Kasumi-1 (cell line): ENCODE measurements around the gene CDC16.

Experiments used
- DNase-seq, 2 experiments: peaks; one replicate each; lab custom pipeline; 2025; lab: John Stamatoyannopoulos, UW

Gene CDC16

DNA sequence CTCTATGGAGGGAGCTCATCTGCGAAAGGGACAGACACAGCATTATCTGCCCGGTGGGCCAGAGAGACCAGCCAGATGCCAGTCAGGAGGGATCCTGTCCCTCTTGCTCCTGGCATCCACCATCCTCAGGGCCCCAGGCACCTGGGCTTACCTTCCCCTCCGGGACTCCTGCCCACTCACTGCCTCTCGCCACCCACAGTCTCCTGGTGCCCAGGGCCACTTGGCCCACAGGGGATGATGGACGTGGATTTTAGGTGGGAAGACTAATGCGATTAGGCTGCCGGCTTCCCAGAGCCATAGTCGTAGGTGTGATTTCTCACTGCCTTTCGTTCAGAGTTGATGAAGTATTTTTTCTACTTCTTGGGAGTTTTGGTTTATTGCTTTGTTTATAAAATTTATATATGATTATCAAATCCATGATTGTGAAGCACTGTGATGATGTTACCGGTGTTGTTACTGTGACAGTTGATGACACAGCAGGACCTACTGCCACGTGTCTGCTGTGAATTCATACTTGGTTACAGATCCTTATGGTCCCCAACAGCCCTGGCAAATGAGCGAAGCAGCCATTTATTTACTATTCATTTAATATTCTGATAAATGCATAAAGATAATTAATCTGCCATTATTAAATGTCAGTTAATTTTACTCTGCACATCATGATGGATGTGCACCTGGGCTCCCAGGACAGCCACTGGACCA, 65.1 kb downstream of the CDC16 start:
- DNase-seq: no peak

- DNase-seq: no peak
Observed at GRCh38 chr13:114303700-114304327, 69.1 kb downstream of the CDC16 start.

DNA sequence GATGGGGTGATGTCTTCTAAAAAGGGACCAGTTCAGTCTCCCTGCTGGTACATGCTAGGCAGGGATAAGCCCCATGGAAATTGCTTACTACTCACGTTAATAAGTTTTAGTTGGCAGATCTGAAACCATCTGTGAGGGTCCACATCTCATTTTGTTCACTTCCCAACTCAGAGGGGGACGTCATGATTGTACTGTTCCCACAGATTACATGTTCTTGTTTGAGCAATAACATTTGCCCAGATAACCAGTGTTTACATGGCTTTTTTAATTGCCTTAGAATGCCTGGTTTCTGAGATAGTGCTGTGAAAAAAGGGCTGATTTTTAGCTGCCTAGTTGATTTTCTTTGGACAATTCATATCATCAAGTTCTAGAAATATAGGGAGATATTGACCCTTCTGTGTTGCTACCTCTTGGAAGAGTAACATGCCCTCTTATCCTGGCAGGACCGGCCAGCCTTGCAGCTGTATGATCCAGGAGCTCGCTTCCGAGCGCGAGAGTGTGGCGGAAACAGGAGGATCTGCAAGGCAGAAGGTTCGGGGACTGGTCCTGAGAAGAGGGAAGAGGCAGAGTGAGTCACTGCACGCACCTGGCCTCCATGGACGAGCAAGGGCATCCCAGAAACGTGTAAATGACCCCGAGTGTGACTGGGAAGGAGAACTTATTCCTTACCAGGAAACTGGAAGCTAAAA, 69.8 kb downstream of the CDC16 start:
- DNase-seq: no peak

GRCh38 chr13:114309086-114309485, 74.4 kb downstream of the CDC16 start:
- DNase-seq: no peak

GRCh38 chr13:114309806-114310410, 75.2 kb downstream of the CDC16 start:
- no peak for DNase-seq

DNA sequence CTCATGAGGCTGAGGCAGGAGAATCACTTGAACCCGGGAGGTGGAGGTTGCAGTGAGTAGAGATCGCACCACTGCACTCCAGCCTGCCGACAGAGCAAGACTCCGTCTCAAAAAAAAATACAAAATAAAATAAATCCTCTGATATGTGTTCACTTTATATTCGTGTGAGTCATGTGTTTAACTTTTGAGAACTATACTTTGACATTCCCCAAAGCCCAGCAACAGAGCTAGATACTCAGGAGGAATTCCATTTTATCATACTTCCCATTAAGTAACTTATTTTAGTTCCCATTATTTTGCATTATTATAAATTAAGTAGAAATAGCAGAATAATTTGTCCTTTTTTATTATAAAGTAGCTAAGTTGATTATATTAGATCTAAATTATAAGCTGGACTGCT, 76.3 kb downstream of the CDC16 start:
- no peak for DNase-seq

GRCh38 chr13:114311387-114311786, 76.7 kb downstream of the CDC16 start:
- DNase-seq: no peak

DNA sequence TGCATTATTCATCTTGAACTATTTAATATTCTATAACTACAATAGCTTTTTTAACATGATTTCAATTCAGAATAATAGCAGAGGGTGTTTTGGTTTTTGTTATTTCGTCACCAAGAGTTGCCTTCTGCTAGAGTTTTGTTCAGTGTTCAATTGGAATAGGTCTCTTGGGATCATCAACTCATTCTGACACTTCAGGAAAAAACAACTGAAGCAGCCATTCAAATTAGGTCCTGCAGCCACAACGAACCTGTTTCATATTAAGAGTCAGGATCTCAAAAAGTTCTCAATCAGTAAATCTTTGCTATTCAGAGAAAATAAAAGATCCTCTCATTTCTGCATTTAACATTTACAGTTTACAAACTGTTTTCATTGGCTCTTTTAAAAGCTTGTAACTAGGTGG, 77.2 kb downstream of the CDC16 start:
- DNase-seq: no peak

GRCh38 chr13:114313061-114313860, 78.6 kb downstream of the CDC16 start:
- DNase-seq: peak in 1 of 2 experiments; percentile 15

GRCh38 chr13:114314074-114314912, 79.6 kb downstream of the CDC16 start, which contains the start of gene CHAMP1:
CHAMP1 (plus strand) TSS chr13:114314503; CDS start chr13:114323843, 9,340 bp downstream.
- DNase-seq: peak; percentile 91 to 93

DNA sequence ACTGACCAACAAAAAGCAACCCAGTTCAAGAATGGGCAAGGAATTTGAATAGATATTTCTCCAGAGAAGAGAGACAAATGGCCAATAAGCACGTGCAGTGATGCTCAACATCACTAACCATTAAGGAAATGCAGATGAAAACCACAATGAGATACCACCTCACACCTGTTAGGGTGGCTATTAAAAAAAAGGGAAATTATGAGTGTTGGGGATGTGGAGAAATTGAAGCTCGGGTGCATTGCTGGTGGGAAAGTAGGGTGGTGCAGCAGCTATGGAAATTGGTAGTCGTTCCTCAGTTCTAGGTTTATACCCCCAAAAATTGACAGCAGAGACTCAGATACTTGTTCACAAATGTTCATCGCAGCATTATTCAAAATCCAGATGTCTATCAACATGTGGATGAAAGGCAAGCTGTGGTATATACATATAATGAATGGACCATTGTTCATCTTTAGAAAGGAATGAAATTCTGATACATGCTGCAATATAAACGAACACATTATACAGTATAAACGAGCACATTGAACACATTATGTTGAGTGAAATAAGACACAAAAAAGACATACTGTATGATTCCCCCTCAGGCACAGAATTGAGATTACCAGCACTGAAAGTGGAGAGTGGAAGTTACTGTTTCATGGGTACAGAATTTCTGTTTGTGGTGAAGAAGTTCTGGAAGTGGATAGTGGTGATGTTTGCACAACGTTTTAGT, 80.5 kb downstream of the CDC16 start:
- DNase-seq: peak; percentile 33 to 37

DNA sequence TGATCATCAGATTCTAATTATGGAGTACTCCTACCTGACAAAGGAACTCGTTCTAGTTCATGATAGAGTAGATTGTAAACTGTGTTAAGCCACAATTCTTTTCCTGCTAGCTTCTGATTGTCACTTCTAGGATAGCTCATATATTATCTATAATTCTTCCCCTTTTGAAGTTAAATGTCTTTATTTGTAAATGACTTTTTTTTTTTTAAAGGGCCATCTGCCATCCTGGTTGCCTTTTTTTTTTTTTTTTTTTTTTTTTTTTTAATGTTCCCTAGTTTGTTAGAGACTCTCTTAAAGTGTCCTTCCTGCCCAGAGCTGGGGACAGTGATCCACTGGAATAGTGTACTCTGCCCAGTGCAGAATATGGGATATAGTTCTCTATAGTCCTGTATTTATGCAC, 83.9 kb downstream of the CDC16 start:
- DNase-seq: no peak

GRCh38 chr13:114319441-114319913, 84.8 kb downstream of the CDC16 start:
- DNase-seq: no peak

- DNase-seq: no peak
Observed at GRCh38 chr13:114320065-114320464, 85.4 kb downstream of the CDC16 start.

DNA sequence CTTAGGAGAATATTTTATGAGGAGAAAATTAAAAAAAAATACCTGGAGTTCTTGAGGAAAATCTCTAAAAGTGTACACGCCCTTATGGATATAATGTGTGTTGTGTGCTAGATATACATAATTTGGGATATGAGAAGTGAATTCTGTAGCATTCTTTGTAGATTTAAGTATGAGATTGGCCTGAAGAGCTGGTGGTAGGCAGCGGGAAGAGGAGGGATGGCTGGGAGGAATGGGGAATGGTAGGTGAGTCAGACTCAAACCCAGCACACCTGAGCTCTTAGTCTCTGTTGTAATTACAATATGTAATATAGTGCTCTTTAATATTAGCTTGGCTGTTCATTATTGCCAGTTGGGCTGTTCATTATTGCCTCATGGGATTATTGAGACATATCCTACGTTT, 86.6 kb downstream of the CDC16 start:
- DNase-seq: no peak
